KOPT-K1 (cell line): Measurements from ENCODE around the gene NFASC.

Source experiments
- H3K27ac ChIP-seq: fragments of 200-600 bp; sonication (generic); 2 replicates; pipeline ENCODE4 v1.5.1; 2016; ENCODE audit warnings: antibody characterized with exemption, mild to moderate bottlenecking, low read depth, low read length; ENCODE audit not compliant: poor library complexity, severe bottlenecking
- H3K36me3 ChIP-seq: fragments of 200-600 bp; sonication (generic); 2 replicates; pipeline ENCODE4 v1.5.1; 2017; ENCODE audit warnings: antibody characterized with exemption, mild to moderate bottlenecking, low read length, moderate library complexity; ENCODE audit not compliant: insufficient read depth
- H3K9me3 ChIP-seq: fragments of 200-600 bp; sonication (generic); 2 replicates; pipeline ENCODE4 v1.5.1; 2017; ENCODE audit warnings: antibody characterized with exemption, low read length, mild to moderate bottlenecking; ENCODE audit not compliant: insufficient read depth, poor library complexity, severe bottlenecking

The NFASC gene

GRCh38 chr1:204979891-204980649, 109.4 kb downstream of the NFASC start:
- Histone ChIP-seq H3K27ac (no peak overlapping the region), H3K36me3 (no peaks in the 10 kb centered on the region), H3K9me3 (no peaks in the 10 kb centered on the region)

- H3K9me3 ChIP-seq, result no peaks in the 10 kb centered on the region
- H3K27ac ChIP-seq, result no peak overlapping the region
- no peaks in the 10 kb centered on the region for H3K36me3 ChIP-seq
These were observed 110.3 kb downstream of the NFASC start for GRCh38 chr1:204980840-204981405.

DNA sequence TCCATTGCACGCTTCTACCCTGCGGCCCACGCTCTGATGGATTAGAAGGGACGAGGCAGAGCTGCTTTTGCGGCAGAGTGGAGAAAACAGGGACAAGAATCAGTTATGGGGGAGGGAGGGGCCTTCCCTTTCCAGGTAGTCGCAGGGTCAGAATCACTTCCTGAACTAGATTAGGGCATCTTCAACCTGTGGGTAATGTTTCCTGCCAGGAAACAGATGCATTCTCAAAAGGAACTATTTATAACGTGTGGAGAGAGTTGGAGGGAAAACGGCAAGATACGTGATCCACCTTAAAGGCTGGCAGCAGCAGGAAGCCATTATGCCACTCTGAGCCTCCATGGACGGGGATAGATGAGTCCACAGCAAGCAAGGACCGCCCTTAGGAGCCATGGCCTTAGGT, 112.5 kb downstream of the NFASC start:
- H3K36me3 ChIP-seq, result no peaks in the 10 kb centered on the region
- no peaks in the 10 kb centered on the region for H3K9me3 ChIP-seq
- no peak overlapping the region for H3K27ac ChIP-seq

GRCh38 chr1:204983881-204984280, 113.2 kb downstream of the NFASC start:
- no peak overlapping the region for H3K27ac ChIP-seq
- no peaks in the 10 kb centered on the region for H3K9me3 ChIP-seq
- H3K36me3 ChIP-seq, result no peaks in the 10 kb centered on the region

DNA sequence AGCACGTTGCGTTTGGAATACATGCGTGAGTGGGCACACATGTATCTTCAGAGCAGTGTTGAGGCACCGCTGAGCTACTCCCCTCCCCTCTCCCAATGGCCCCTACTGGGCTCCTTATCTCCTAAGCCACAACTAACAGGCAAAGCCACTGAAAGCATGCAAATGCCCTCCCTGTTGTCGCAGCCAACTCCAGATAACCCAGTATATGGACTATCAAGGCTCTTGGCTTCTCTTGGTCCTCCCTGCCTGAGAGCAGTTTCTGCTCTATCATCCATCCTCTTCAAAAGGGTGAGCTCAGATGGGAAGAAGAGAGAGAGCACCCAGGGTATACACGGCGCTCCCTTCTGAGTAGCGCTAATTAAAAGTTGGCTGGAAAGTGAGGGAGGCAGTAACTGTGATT, 113.8 kb downstream of the NFASC start:
- Histone ChIP-seq H3K36me3 (no peaks in the 10 kb centered on the region), H3K27ac (no peak overlapping the region)

DNA sequence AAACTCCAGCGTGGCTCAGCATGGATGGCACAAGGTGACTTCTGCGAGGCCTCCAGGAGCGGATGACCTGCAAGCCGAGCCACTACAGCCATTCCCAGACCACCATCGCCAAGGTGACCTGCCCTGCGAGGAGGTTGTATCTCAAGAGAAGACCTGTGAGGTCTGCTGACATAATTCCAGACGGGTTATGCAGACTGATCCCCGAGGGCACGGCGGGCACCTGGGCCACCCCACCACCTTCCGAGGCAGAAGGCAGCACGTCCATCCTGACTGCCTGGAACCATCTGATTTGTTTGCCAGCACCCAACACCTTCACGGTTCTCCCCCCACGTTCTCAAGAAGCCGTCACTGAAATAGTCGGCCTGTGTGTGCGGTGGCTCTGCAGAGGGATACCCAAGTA, 115.5 kb downstream of the NFASC start:
- Histone ChIP-seq H3K27ac (no peak overlapping the region), H3K36me3 (no peaks in the 10 kb centered on the region), H3K9me3 (no peaks in the 10 kb centered on the region)

More for the DNA sequence above, 113.8 kb downstream of the NFASC start:
- no peaks in the 10 kb centered on the region for H3K9me3 ChIP-seq

DNA sequence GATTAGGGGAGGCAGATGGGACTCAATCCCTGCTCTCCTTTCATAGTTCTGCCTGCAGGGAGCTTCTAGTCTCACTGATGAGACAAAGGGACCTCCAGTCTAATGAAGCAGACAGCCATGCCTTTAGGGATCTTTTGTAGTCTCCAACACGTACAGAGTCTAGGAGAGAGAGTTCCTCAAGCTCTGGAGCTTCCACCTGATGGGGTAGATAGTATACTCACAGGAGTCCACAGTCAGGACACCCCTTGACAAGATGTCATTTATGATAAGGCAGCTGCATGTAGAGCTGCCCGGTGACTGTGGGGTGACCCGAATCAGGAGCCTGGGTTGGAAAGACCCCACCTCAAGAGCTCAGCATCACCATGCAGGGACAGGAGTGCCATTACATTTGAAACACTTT, 117.0 kb downstream of the NFASC start:
- no peaks in the 10 kb centered on the region for H3K9me3 ChIP-seq
- H3K27ac ChIP-seq, result no peak overlapping the region
- no peaks in the 10 kb centered on the region for H3K36me3 ChIP-seq

DNA sequence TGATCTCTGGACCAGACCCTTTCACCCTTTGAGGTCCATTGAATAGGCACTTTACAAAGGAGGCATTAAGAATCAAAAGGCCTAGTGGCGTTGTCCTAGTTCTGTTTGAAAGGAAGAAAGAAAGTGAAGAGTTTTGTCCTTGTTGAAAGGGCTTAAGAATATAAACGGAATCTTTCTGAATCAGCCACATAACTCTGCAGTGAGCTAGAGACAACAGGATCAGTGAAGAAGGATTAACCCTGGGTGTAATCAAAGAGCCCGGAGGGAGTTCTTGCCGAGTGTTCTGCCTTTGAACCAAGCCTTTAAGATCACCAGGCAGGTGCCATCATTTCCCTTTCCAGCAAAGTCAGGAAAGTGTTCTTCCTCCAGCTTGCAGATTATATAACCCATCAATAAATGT, 117.5 kb downstream of the NFASC start:
- Histone ChIP-seq H3K9me3 (no peaks in the 10 kb centered on the region), H3K27ac (no peak overlapping the region), H3K36me3 (no peaks in the 10 kb centered on the region)

GRCh38 chr1:204989266-204990058, 118.8 kb downstream of the NFASC start:
- H3K9me3 ChIP-seq, result no peaks in the 10 kb centered on the region
- H3K27ac ChIP-seq, result no peak overlapping the region
- H3K36me3 ChIP-seq, result no peaks in the 10 kb centered on the region

- no peaks in the 10 kb centered on the region for H3K9me3 ChIP-seq
- no peaks in the 10 kb centered on the region for H3K36me3 ChIP-seq
These were observed 119.5 kb downstream of the NFASC start for GRCh38 chr1:204990059-204990664.

DNA sequence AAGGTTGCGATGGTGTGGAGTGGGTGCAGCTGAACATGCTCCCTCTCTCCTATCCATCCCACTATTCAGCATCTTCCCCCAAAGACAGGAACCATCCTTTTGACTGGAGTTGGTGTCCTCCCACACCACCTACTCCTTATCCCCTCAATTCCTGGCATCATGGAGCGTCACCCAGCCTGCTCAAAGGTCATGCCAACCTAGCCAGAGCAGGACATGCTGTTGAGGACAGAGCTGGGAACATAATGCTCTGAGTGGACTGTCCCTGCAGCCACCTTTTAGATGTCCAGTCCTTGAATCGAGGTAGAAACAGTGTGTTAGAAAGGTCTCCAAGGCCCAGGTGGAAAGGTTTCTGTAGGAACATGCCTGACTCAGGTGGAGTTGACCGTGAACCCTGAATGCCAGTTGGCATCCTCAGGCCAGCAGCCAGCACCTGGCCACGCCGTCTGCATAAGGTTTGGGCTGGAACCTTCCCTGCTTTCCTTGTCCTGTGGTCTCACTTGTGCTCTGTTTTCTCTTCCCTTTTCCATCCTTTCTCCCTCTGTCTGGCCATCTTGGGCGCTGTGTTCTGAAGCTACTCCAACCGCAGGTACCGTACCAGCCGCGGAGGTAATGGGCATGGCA, 120.2 kb downstream of the NFASC start:
- no peaks in the 10 kb centered on the region for H3K36me3 ChIP-seq
- H3K9me3 ChIP-seq, result no peaks in the 10 kb centered on the region
- H3K27ac ChIP-seq, result no peak overlapping the region

More at GRCh38 chr1:204990059-204990664, 119.5 kb downstream of the NFASC start:
- H3K27ac ChIP-seq, result no peak overlapping the region

DNA sequence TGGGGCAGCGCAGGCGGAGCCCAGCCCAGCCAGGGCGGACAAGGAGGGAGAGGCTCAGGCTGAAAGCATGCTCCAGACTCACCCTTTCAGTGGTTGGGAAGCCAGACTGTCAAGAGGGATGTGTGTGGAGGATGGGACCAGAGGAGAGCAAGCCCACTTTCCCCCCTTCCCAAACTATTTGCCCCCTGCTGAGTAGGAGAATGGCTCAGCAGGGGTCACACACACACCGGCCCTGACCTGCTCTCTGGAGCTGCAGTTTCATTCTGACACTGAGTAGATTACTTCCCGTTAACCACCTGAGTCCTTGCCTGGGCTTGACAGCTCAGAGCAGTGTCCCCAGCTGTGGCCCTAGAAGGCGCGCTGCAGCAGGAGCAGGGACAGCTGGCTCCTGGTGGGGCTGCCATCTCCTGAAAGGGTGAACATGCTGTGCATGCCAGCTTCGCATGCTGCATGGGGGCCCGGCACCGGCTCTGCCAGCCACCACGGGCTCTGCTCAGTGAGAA, 120.7 kb downstream of the NFASC start:
- no peaks in the 10 kb centered on the region for H3K36me3 ChIP-seq
- H3K9me3 ChIP-seq, result no peaks in the 10 kb centered on the region
- no peak overlapping the region for H3K27ac ChIP-seq

GRCh38 chr1:204992201-204992997, 121.7 kb downstream of the NFASC start:
- no peak overlapping the region for H3K27ac ChIP-seq
- no peaks in the 10 kb centered on the region for H3K9me3 ChIP-seq
- no peaks in the 10 kb centered on the region for H3K36me3 ChIP-seq

GRCh38 chr1:204992998-204993314, 122.3 kb downstream of the NFASC start:
- Histone ChIP-seq H3K27ac (no peak overlapping the region), H3K36me3 (no peaks in the 10 kb centered on the region), H3K9me3 (no peaks in the 10 kb centered on the region)
